NB4 (cell line): ENCODE measurements around the gene AGBL1.
"Not testable (repeated sequence)": the region's sequence is repeated elsewhere in the genome, so short reads cannot be mapped to it uniquely, and the experiment has no call there.

Experiments used
- DNase-seq: peaks from one replicate; pipeline ENCODE4 v3.0.0; 2010; ENCODE audit warnings: low read depth
- H3K4me3 ChIP-seq: one replicate; pipeline ENCODE4 v1.5.1; 2011; ENCODE audit warnings: mild to moderate bottlenecking, low read depth, low read length, moderate library complexity
- CTCF ChIP-seq: IDR thresholded peaks from one replicate; pipeline ENCODE4 v1.5.1; 2012; ENCODE audit warnings: low read depth, low read length
- MAX ChIP-seq: IDR thresholded peaks from 2 replicates; pipeline ENCODE4 v1.6.1; 2011; ENCODE audit warnings: low read depth, low read length
- MYC ChIP-seq: IDR thresholded peaks from 2 replicates; pipeline ENCODE4 v1.6.1; 2011; ENCODE audit warnings: low read depth, low read length
- POLR2A ChIP-seq: IDR thresholded peaks from 2 replicates; pipeline ENCODE4 v1.6.1; 2011; ENCODE audit warnings: mild to moderate bottlenecking; ENCODE audit not compliant: insufficient read length; ENCODE audit errors: extremely low read depth

The AGBL1 gene

GRCh38 chr15:86115145-86115801, 35.6 kb downstream of the AGBL1 start:
- no peak for DNase-seq
- TF ChIP-seq MYC = no peak
- peak; percentile 32 for TF ChIP-seq CTCF
- TF ChIP-seq MAX = no peak
- H3K4me3 ChIP-seq = no peak overlapping the region

GRCh38 chr15:86121568-86122225, 42.0 kb downstream of the AGBL1 start:
- no peak for TF ChIP-seq CTCF
- no peak for TF ChIP-seq MYC
- TF ChIP-seq MAX = no peak
- TF ChIP-seq POLR2A = no peak
- no peak for DNase-seq
- no peak overlapping the region for H3K4me3 ChIP-seq

- DNase-seq, H3K4me3 ChIP-seq: not testable (repeated sequence)
Measured at GRCh38 chr15:86122691-86123391, 43.2 kb downstream of the AGBL1 start.

GRCh38 chr15:86125775-86126174, 46.1 kb downstream of the AGBL1 start:
- TF ChIP-seq MYC (no peak), CTCF (no peak), MAX (no peak), POLR2A (no peak)
- no peak overlapping the region for H3K4me3 ChIP-seq
- DNase-seq = no peak

GRCh38 chr15:86127547-86127946, 47.9 kb downstream of the AGBL1 start:
- H3K4me3 ChIP-seq = no peak overlapping the region
- DNase-seq = no peak
- TF ChIP-seq POLR2A (no peak), MAX (no peak), CTCF (no peak)

- peak; percentile 5 for DNase-seq
- TF ChIP-seq MAX = peak; percentile 11; the same call in 1 of the 2 replicates
- TF ChIP-seq CTCF = no peak
- TF ChIP-seq POLR2A = no peak
- H3K4me3 ChIP-seq = no peak overlapping the region
Measured at GRCh38 chr15:86135041-86135440, 55.4 kb downstream of the AGBL1 start.
